GM18861 (cell line): ENCODE measurements around the gene RHOH.
"Not testable (repeated sequence)": the region's sequence is repeated elsewhere in the genome, so short reads cannot be mapped to it uniquely, and the experiment has no call there.

ENCODE experiments used
- ATAC-seq: cut with Tn5 transposase; IDR thresholded peaks from one replicate; pipeline ENCODE4 v1.9.1; 2021; ENCODE audit not compliant: unreplicated experiment

The RHOH gene

DNA sequence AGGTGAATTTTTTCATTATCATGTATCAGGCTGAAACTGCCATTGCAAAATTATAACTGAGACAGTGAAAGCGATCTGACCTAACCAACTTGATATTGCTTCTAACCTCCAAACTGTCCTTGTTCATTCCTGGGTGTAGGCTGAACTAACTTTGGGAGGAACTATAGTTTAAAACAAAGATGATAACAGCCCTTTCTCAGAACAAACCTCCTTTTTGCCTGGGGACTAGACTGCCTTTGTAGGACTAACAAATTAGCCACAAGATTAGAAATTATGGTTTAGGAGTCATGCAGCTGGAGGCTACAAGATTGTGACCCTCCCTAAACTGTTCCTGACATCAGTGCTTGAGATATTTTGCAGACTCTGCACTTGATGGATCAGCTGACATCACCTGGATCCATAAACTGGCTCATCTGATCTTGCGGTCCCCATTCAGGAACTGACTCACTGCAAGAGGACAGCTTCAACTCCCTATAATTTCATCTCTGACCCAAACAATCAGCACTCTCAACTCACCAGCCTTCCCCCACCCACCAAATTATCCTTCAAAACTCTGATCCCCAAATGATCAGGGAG lies 93.9 kb downstream of the RHOH start:
- not testable (repeated sequence) for ATAC-seq

DNA sequence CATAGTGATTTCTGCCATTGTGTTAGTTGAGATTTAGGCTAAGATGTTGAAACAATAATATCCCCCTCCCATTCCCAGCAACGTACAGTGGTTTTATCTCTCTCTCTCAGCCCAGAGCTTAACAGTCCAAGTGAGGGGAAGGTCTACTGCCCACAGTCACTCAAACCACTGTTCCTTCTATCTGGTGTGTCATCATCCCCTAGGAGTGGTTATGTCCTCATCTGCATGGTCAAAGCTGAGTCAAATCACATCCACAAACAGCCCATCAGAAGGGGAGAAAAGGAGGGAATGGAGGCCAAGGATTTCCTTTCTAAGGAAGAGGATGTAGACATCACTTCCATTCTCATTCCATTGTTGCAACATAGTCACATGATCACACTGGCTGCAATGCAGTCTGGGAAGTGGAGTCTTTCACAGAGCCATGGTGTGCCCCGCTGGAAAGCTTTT lies 95.5 kb downstream of the RHOH start:
- ATAC-seq = no peak

DNA sequence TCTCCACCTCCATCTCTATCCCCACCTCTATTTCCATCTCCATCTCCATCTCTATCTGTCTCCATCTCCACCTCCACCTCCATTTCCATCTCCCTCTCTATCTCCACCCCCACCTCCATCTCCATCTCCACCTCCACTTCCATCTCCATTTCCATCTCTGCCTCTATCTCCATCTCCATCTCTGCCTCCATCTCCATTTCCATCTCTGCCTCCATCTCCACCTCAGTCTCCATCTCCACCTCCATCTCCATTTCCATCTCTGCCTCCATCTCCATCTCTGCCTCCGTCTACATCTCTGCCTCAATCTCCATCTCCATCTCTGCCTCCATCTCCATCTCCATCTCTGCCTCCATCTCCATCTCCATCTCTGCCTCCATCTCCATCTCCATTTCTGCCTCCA lies 97.5 kb downstream of the RHOH start:
- no peak for ATAC-seq

DNA sequence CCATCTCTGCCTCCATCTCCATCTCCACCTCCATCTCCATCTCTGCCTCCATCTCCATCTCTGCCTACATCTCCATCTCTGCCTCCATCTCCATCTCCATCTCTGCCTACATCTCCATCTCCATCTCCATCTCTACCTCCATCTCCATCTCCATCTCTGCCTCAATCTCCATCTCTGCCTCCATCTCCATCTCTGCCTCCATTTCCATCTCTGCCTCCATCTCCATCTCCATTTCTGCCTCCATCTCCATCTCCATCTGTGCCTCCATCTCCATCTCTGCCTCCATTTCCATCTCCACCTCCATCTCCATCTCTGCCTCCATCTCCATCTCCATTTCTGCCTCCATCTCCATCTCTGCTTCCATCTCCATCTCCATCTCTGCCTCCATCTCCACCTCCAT lies 98.2 kb downstream of the RHOH start:
- ATAC-seq = not testable (repeated sequence)

DNA sequence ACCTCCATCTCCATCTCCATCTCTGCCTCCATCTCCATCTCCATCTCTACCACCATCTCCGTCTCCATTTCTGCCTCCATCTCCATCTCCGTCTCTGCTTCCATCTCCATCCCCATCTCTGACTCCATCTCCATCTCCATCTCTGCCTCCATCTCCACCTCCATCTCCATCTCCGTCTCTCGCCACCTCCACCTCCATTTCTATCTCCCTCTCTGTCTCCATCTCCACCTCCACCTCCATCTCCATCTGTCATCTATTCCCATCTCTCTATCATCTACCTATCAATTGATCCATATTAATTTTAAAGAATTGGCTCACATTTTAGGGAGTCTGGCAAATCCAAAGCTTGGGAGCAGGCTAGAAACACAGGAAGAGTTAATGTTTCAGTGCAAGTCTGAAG lies 98.7 kb downstream of the RHOH start:
- ATAC-seq = no peak
